Spleen (tissue), 11 donors: ENCODE data around the gene IL17B. TPM values are rescaled to one million over a fixed set of nuclear protein-coding genes. Genes with fewer than 3 reads are reported as not detected.
A peak's percentile ranks its signal among the peaks of the same experiment; 100 is the strongest.
"Not testable (repeated sequence)": the region's sequence is repeated elsewhere in the genome, so short reads cannot be mapped to it uniquely, and the experiment has no call there.

Experiments used
- DNase-seq: peaks from one replicate; pipeline ENCODE4 v3.0.0-alpha.2; 2020
- H3K27ac ChIP-seq, 8 donors: fragments of 200-600 bp; sonication (generic) in 7 of 8; 1 replicate in 4 of 8; 2 replicates in 4 of 8; pipeline versions ENCODE4 v1.5.0 to v1.8.0; 2016 to 2021; ENCODE audit warnings: inconsistent platforms in 4 of 8, mild to moderate bottlenecking in 4 of 8, moderate library complexity in 1 of 8
- H3K27me3 ChIP-seq, 7 donors: fragments of 200-600 bp; sonication (generic) in 6 of 7; replicated peaks in 1 of 7; 1 replicate in 4 of 7; 2 replicates in 3 of 7; pipeline versions ENCODE4 v1.5.0 to v1.8.0; 2016 to 2021; ENCODE audit warnings: inconsistent platforms in 3 of 7, mild to moderate bottlenecking in 1 of 7
- H3K36me3 ChIP-seq, 6 donors: fragments of 200-600 bp; sonication (generic) in 5 of 6; 1 replicate in 4 of 6; 2 replicates in 2 of 6; pipeline versions ENCODE4 v1.5.0 to v1.8.0; 2016 to 2021; ENCODE audit warnings: inconsistent platforms in 2 of 6
- H3K4me1 ChIP-seq, 6 donors: fragments of 200-600 bp; sonication (generic) in 5 of 6; 1 replicate in 3 of 6; 2 replicates in 3 of 6; pipeline versions ENCODE4 v1.5.0 to v1.8.0; 2016 to 2021; ENCODE audit warnings: inconsistent platforms in 3 of 6
- H3K4me3 ChIP-seq, 8 donors: fragments of 200-600 bp; sonication (generic) in 7 of 8; 1 replicate in 4 of 8; 2 replicates in 4 of 8; pipeline versions ENCODE4 v1.5.0 to v1.8.0; 2016 to 2021; ENCODE audit warnings: inconsistent platforms in 4 of 8, mild to moderate bottlenecking in 4 of 8, moderate library complexity in 2 of 8
- H3K9me3 ChIP-seq, 8 donors: fragments of 200-600 bp; sonication (generic) in 7 of 8; 1 replicate in 4 of 8; 2 replicates in 4 of 8; pipeline versions ENCODE4 v1.5.0 to v1.8.0; 2016 to 2021; ENCODE audit warnings: inconsistent platforms in 4 of 8
- POLR2A ChIP-seq, 3 donors: fragments of 450-650 bp; IDR thresholded peaks; one replicate each; pipeline ENCODE4 v1.5.1; 2017; ENCODE audit warnings: antibody characterized with exemption in 3 of 3, mild to moderate bottlenecking in 1 of 3
- POLR2AphosphoS5 ChIP-seq, 3 donors: sonication (generic); formaldehyde crosslinking; IDR thresholded peaks; one replicate each; pipeline ENCODE4 v1.5.1; 2017; ENCODE audit warnings: antibody characterized with exemption in 3 of 3
- WGBS, 5 donors: extraction: QIAGEN DNeasy Blood & Tissue Kit in 3 of 5; methylation state at CpG; one replicate each; pipeline versions ENCODE4 v1.1.5 to v1.1.7; 2013 to 2018; 5-methylcytosine and 5-hydroxymethylcytosine counted together
- intact Hi-C: fragments of 100-400 bp; cut with DNase I; formaldehyde crosslinking; loops from one replicate; pipeline ENCODE4 v1.15.0; 2023; ENCODE audit warnings: low total_unique reads
- polyA plus RNA-seq, 3 donors: library from polyadenylated mRNA; stranded (reverse); fragments of 200-250 nt; gene quantifications; one replicate each; pipeline ENCODE4 v1.2.1, GENCODE V29; 2013
- total RNA-seq, 7 donors: library from RNA; depleted of rRNA in 3 of 7; stranded (reverse); fragments of >200 nt in 3 of 7; fragmentation: NEBNext Ultra II Directional in 4 of 7; extraction: Animal tissue kit (Norgen Biotek cat#: 25700) in 4 of 7; gene quantifications; one replicate each; pipeline versions ENCODE4 v1.1.0 to v1.2.1, GENCODE V29; 2016 to 2021
- TF ChIP-seq, protein P1 (sequence below), 11 experiments: fragments of 200-600 bp in 7 of 11; fragments of 450-650 bp in 4 of 11; sonication (generic) in 4 of 11; IDR thresholded peaks in 8 of 11; conservative IDR thresholded peaks in 3 of 11; 1 replicate in 7 of 11; 2 replicates in 4 of 11; pipeline versions ENCODE4 v1.4.0 to v1.8.0; 2016 to 2021; ENCODE audit warnings: antibody characterized with exemption in 11 of 11, inconsistent platforms in 4 of 11, mild to moderate bottlenecking in 1 of 11
- donor health status: healthy with polysubstance abuse.
- donor health status: DM: no; HTN: no; CAD: no; lungs with moderate emphysema.
- donor health status: DM: no; HTN: no; CAD: no.
- donor health status: Bipolar disorder and iron deficiency.
- donor health status: healthy.
- donor health status: DM: no; HTN: no; CAD: no.
- donor health status: DM: yes; HTN: yes; CAD: no.

IL17B gene
- total and polyA plus RNA-seq, 10 donors, result 0.30 to 1.4 (median 0.60) TPM; not detected in 4

DNA sequence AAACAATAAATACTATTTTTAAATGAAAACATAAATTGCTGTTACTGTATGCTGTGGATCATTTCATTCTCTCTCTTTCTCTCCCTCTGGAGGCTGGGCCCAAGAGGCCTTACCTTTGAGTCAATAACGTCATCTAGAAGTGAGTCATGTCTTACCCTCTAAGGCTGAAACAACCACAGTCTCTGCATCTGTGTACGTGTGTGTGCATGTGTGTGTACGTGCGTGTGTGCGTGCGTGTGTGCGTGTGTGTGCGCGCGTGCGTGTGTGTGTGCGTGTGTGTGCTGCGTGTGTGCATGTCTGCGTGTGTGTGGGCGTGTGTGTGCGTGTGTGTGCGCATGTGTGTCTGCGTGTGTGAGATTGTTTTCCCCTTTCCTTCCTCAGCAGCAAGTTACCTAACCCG is 13.6 kb upstream of the IL17B start:
- H3K4me3 ChIP-seq, result no peak overlapping the region
- no peak for DNase-seq
- WGBS, 5 donors, result 83 to 96% (median 90%) methylated on average over 19 of the region's 19 CpGs

GRCh38 chr5:149391524-149391923 is 12.4 kb upstream of the IL17B start:
- H3K36me3 ChIP-seq, result no peaks in the 10 kb centered on the region
- WGBS, 5 donors, result 79 to 90% (median 86%) methylated on average over 6 of the region's 6 CpGs
- no peak overlapping the region for H3K27ac ChIP-seq
- no peak for DNase-seq
- no peaks in the 10 kb centered on the region for H3K27me3 ChIP-seq
- intact Hi-C loops, result no loop called here
- TF ChIP-seq, protein P1, sequence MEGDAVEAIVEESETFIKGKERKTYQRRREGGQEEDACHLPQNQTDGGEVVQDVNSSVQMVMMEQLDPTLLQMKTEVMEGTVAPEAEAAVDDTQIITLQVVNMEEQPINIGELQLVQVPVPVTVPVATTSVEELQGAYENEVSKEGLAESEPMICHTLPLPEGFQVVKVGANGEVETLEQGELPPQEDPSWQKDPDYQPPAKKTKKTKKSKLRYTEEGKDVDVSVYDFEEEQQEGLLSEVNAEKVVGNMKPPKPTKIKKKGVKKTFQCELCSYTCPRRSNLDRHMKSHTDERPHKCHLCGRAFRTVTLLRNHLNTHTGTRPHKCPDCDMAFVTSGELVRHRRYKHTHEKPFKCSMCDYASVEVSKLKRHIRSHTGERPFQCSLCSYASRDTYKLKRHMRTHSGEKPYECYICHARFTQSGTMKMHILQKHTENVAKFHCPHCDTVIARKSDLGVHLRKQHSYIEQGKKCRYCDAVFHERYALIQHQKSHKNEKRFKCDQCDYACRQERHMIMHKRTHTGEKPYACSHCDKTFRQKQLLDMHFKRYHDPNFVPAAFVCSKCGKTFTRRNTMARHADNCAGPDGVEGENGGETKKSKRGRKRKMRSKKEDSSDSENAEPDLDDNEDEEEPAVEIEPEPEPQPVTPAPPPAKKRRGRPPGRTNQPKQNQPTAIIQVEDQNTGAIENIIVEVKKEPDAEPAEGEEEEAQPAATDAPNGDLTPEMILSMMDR (IDR thresholded peaks at IDR 0.05 in 8 of 11, conservative IDR thresholded peaks at IDR 0.05 in 3 of 11), result no peak
- no peaks in the 10 kb centered on the region for H3K9me3 ChIP-seq
- peaks cover 0 to 16% (median 0%) of the 10 kb centered on the region in 6 donors for H3K4me1 ChIP-seq
- no peak overlapping the region for H3K4me3 ChIP-seq

More for the DNA sequence above, 13.6 kb upstream of the IL17B start:
- Histone ChIP-seq H3K27me3 (no peaks in the 10 kb centered on the region), H3K27ac (no peak overlapping the region), H3K4me1 (peaks cover 0 to 16% (median 0%) of the 10 kb centered on the region in 6 donors), H3K9me3 (no peaks in the 10 kb centered on the region), H3K36me3 (no peaks in the 10 kb centered on the region)
- intact Hi-C loops, result no loop called here
- TF ChIP-seq, protein P1 (IDR thresholded peaks at IDR 0.05 in 8 of 11, conservative IDR thresholded peaks at IDR 0.05 in 3 of 11), result no peak
- TF ChIP-seq POLR2A (IDR thresholded peaks at IDR 0.05), result no peak

DNA sequence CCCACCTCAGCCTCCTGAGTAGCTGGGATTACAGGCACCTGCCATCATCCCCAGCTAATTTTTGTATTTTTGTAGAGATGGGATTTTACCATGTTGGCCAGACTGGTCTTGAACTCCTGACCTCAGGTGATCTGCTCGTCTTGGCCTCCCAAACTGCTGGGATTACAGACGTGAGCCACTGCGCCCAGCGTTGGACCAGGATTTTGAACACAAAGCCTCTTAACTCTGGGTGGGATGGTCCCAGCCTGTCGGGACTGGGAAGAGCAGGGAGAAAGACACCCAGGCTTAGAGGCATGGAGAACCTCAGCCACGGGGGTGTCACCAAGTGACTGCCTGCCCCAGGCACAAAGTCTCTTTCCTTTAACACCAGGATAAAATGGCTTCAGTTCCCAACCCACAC is 12.0 kb upstream of the IL17B start:
- DNase-seq, H3K36me3 ChIP-seq, H3K27ac ChIP-seq, H3K27me3 ChIP-seq, H3K9me3 ChIP-seq, H3K4me3 ChIP-seq, intact Hi-C loops: not testable (repeated sequence)
- peaks cover 0 to 16% (median 0%) of the 10 kb centered on the region in 6 donors for H3K4me1 ChIP-seq
- WGBS, 5 donors, result 81 to 93% (median 88%) methylated on average over 4 to 6 of the region's 6 CpGs

GRCh38 chr5:149389552-149390495 is 10.7 kb upstream of the IL17B start:
- TF ChIP-seq, protein P1 (IDR thresholded peaks at IDR 0.05 in 8 of 11, conservative IDR thresholded peaks at IDR 0.05 in 3 of 11), result no peak
- TF ChIP-seq POLR2A (IDR thresholded peaks at IDR 0.05) (no peak), POLR2AphosphoS5 (IDR thresholded peaks at IDR 0.05) (no peak)
- WGBS, 5 donors, result 72 to 89% (median 85%) methylated on average over 11 of the region's 11 CpGs
- Histone ChIP-seq H3K36me3 (no peaks in the 10 kb centered on the region), H3K9me3 (no peaks in the 10 kb centered on the region), H3K4me3 (no peak overlapping the region), H3K27me3 (no peaks in the 10 kb centered on the region), H3K27ac (peak overlapping the region in 5 of 8 donors; percentile 16 to 61 (median 52)), H3K4me1 (peaks cover 0 to 16% (median 0%) of the 10 kb centered on the region in 6 donors)
- intact Hi-C loops, result no loop called here
- no peak for DNase-seq
